ENCODE data around the gene LGALS13.
A peak's percentile ranks its signal among the peaks of the same experiment; 100 is the strongest.

LGALS13 gene

GRCh38 chr19:39631626-39632025 lies 29.3 kb downstream of the LGALS13 start:
- no peak for DNase-seq (ENCODE audit: low read depth in 1 of 2, low spot score in 1 of 2)
- in situ Hi-C loops (cut with HindIII; ENCODE audit: low pct_unique_long_range_greater_than_20kb, low sequenced_read_pairs) = no loop called here
- TF ChIP-seq JUND (IDR thresholded peaks at IDR 0.05; ENCODE audit: low read depth) = no peak

DNA sequence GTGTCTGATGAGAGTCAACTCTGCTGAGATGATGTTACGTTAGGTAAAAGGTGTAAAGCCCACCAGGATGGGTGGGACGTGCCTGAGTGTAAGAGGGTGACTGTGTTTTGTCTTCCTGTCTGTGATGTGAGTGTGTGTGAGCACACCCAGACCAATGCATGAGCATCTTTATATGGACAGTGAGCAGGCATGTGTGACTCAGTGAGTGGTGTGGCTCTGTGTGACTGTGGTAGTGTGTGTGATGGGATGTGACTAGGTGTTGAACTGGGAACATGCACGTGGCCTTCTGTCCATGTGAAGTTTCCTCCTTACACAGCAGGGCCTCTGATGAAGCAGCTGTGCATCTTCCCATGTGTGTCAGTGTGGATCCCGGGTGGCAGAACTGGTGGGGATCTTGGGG lies 35.6 kb downstream of the LGALS13 start:
- in situ Hi-C loops (cut with HindIII; ENCODE audit: low pct_unique_long_range_greater_than_20kb, low sequenced_read_pairs) = no loop called here
- TF ChIP-seq JUND (IDR thresholded peaks at IDR 0.05; ENCODE audit: low read depth) = no peak
- DNase-seq (ENCODE audit: low read depth in 1 of 2, low spot score in 1 of 2) = no peak

DNA sequence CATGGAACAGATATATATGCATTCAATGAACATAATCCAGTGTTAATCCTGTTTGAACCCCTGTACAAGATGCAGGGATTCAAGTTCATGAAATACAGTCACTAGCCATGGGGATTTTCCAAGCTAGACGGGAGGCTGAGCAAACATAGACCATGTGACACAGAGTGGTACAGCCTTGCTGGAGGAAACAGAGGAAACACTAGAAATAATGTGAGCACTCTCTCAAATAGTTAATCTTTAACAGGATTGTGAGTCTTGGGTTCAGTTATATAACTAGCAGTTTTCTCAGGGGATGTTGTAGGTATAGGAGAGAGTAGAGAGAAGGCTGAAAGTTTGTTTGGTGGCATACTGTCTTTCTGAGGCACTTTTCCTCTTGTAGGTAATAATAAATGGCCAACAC lies 39.4 kb downstream of the LGALS13 start:
- TF ChIP-seq JUND (IDR thresholded peaks at IDR 0.05; ENCODE audit: low read depth) = no peak
- no peak for DNase-seq (ENCODE audit: low read depth in 1 of 2, low spot score in 1 of 2)
- in situ Hi-C loops (cut with HindIII; ENCODE audit: low pct_unique_long_range_greater_than_20kb, low sequenced_read_pairs) = no loop called here

GRCh38 chr19:39643591-39643990 lies 41.3 kb downstream of the LGALS13 start:
- in situ Hi-C loops (cut with HindIII; ENCODE audit: low pct_unique_long_range_greater_than_20kb, low sequenced_read_pairs) = no loop called here
- no peak for DNase-seq (ENCODE audit: low read depth in 1 of 2, low spot score in 1 of 2)
- no peak for TF ChIP-seq JUND (IDR thresholded peaks at IDR 0.05; ENCODE audit: low read depth)

DNA sequence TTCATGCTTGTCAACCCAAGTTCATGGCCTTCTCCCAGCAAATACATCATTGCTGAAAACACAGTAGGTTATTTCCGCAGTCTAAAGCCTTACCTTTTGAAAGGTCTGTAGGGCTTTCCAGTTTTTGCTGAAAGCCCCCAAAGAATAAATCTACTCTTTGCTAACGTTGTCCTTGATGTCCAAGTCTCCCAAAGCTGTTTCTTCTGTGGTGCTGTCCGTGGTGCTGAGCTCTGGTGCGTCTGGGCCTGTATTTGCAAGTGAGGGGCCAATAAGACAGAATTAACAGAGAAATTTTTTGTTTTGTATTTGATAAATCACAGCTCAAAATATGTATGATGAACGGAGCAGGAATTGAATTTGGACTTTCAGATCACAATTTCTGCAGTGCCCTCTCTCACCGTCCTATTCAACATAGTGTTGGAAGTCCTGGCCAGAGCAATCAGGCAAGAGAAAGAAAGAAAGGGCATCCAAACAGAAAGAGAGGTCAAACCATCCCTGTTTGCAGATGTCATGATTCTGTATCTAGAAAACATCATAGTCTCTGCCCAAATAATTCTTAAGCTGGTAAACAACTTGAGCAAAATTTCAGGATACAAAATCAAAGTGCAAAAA lies 43.6 kb downstream of the LGALS13 start:
- in situ Hi-C loops (cut with HindIII; ENCODE audit: low pct_unique_long_range_greater_than_20kb, low sequenced_read_pairs) = no loop called here
- peak in 1 of 2 experiments; percentile 57 for DNase-seq (ENCODE audit: low read depth in 1 of 2, low spot score in 1 of 2)

DNA sequence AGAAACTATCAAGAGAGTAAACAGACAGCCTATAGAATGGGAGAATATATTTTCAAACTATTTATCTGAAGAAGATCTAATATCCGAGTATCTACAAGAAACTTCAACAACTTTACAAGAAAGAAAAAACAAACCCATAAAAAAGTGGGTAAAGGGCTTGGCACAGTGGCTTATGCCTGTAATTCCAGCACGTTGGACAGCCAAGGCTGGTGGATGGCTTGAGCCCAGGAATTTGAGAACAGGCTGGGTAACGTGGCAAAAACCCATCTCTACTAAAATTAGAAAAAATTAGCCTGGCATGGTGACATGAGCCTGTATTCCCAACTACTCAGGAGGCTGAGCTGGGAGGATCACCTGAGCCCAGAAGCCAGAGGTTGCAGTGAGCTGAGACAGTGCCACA lies 45.6 kb downstream of the LGALS13 start:
- TF ChIP-seq JUND (IDR thresholded peaks at IDR 0.05; ENCODE audit: low read depth) = no peak
- no peak for DNase-seq (ENCODE audit: low read depth in 1 of 2, low spot score in 1 of 2)
- in situ Hi-C loops (cut with HindIII; ENCODE audit: low pct_unique_long_range_greater_than_20kb, low sequenced_read_pairs) = no loop called here

More for the DNA sequence above, 43.6 kb downstream of the LGALS13 start:
- no peak for TF ChIP-seq JUND (IDR thresholded peaks at IDR 0.05; ENCODE audit: low read depth)

- no peak for DNase-seq (ENCODE audit: low read depth in 1 of 2, low spot score in 1 of 2)
- TF ChIP-seq JUND (IDR thresholded peaks at IDR 0.05; ENCODE audit: low read depth) = no peak
- in situ Hi-C loops (cut with HindIII; ENCODE audit: low pct_unique_long_range_greater_than_20kb, low sequenced_read_pairs) = no loop called here
Observed at GRCh38 chr19:39655613-39656012, 53.3 kb downstream of the LGALS13 start, which contains the start of gene LGALS16. Gene LGALS16, plus strand, starts transcription at chr19:39655913. Its CDS starts 49 bp downstream, at chr19:39655962.

Data from T47D (cell line).